Middle frontal gyrus (tissue), 1 donor: ENCODE results near the gene MINK1.

ENCODE experiments used
- DNase-seq: peaks from one replicate; pipeline ENCODE4 v3.0.0-alpha.2; 2015; ENCODE audit warnings: low spot score; ENCODE audit errors: extremely low spot score

The MINK1 gene

GRCh38 chr17:4833178-4833940, at the start of gene MINK1:
MINK1 (plus strand) TSS chr17:4833340; CDS start chr17:4833584, 244 bp downstream.
- peak; percentile 86 for DNase-seq

- DNase-seq = no peak
These were observed 47.6 kb upstream of the MINK1 start for GRCh38 chr17:4785311-4786105.

- DNase-seq = no peak
These were observed 47.0 kb upstream of the MINK1 start, which contains the start of gene VMO1 for GRCh38 chr17:4786106-4786511. VMO1 (minus strand) TSS chr17:4786364; CDS start chr17:4786352, 12 bp downstream.

GRCh38 chr17:4786516-4786915, 46.6 kb upstream of the MINK1 start:
- DNase-seq = no peak

GRCh38 chr17:4788159-4788806, 44.9 kb upstream of the MINK1 start:
- no peak for DNase-seq

GRCh38 chr17:4788807-4789700, 44.1 kb upstream of the MINK1 start, which contains the start of gene GLTPD2:
GLTPD2 (plus strand) TSS chr17:4788964; CDS start chr17:4789012, 48 bp downstream.
- no peak for DNase-seq

- DNase-seq = no peak
These were observed 43.5 kb upstream of the MINK1 start for GRCh38 chr17:4789701-4789950.

- peak; percentile 78 for DNase-seq
These were observed 43.0 kb upstream of the MINK1 start for GRCh38 chr17:4789951-4790704.

GRCh38 chr17:4790705-4791088, 42.4 kb upstream of the MINK1 start:
- DNase-seq = no peak

GRCh38 chr17:4795168-4795567, 38.0 kb upstream of the MINK1 start:
- DNase-seq = no peak

- no peak for DNase-seq
These were observed 36.6 kb upstream of the MINK1 start for GRCh38 chr17:4796552-4796920.

GRCh38 chr17:4800462-4801196, 32.5 kb upstream of the MINK1 start:
- no peak for DNase-seq

GRCh38 chr17:4802228-4802627, 30.9 kb upstream of the MINK1 start, which contains the start of gene C17orf114:
C17orf114 (minus strand) TSS chr17:4802328.
- DNase-seq = no peak

- DNase-seq = no peak
These were observed 26.7 kb upstream of the MINK1 start for GRCh38 chr17:4806456-4806776.

GRCh38 chr17:4806777-4807604, 26.1 kb upstream of the MINK1 start, which contains the start of gene PLD2:
PLD2 (plus strand) TSS chr17:4807152; CDS start chr17:4807773, 621 bp downstream.
- peak; percentile 20 for DNase-seq

GRCh38 chr17:4807605-4808377, 25.3 kb upstream of the MINK1 start:
- no peak for DNase-seq

GRCh38 chr17:4808378-4808767, 24.8 kb upstream of the MINK1 start:
- peak; percentile 14 for DNase-seq

GRCh38 chr17:4810696-4811290, 22.3 kb upstream of the MINK1 start:
- no peak for DNase-seq
